Suprapubic skin (tissue), 3 donors: ENCODE measurements around the gene TRAF3IP1.

Experiments
- CTCF ChIP-seq, 2 donors: fragments of 200-600 bp in 1 of 2; fragments of 450-650 bp in 1 of 2; sonication (generic) in 1 of 2; IDR thresholded peaks; one replicate each; pipeline ENCODE4 v1.5.1; 2016 to 2019; ENCODE audit warnings: antibody characterized with exemption in 2 of 2, mild to moderate bottlenecking in 1 of 2, moderate library complexity in 1 of 2
- EP300 ChIP-seq: sonication (generic); formaldehyde crosslinking; IDR thresholded peaks from one replicate; pipeline ENCODE4 v1.6.1; 2017; ENCODE audit warnings: antibody characterized with exemption

GRCh38 chr2:238291550-238292281 is 28.6 kb upstream of the TRAF3IP1 start:
- TF ChIP-seq CTCF (IDR thresholded peaks at IDR 0.05) (no peak), EP300 (no peak)
